Inflammatory macrophage treated with lipopolysaccharide for 4 hours (primary cell): ENCODE data around the gene SLC39A3.

Experiments
- DNase-seq: peaks from one replicate; pipeline ENCODE4 v3.0.0-alpha.2; 2020

SLC39A3 gene

DNA sequence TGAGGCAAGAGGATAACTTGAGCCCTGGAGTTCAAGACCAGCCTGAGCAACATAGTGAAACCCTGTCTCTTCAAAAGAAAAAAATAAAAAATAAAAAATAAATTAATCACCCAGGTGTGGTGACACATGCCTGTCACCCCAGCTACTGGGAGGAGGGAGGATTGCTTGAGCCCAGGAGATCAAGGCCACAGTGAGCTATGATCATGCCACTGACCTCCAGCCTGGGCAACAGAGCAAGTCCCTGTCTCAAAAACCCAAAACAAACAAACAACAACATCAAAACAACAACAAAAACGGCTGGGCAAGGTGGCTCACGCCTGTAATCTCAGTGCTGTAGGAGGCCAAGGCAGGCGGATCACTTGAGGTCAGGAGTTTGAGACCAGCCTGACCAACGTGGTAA lies 4.3 kb upstream of the SLC39A3 start:
- no peak for DNase-seq

DNA sequence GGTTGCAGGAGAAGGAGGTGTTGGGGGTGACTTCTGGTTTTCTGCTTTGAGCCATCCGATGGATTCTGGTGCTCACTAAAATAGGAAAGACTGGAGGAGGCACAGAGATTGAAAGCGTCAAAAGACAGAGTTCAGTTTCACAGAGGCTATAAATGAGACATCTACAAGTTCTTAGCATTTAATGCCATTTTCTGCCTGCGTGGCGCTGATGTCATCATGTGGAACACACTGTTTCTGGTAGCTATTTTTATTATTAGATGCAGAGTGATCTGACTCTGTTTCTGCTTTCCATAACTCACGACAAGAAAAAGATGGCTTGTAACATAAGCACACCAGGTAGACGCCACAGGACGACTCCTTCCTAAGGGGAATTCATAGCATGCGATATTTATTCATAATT lies 3.3 kb upstream of the SLC39A3 start:
- no peak for DNase-seq

DNA sequence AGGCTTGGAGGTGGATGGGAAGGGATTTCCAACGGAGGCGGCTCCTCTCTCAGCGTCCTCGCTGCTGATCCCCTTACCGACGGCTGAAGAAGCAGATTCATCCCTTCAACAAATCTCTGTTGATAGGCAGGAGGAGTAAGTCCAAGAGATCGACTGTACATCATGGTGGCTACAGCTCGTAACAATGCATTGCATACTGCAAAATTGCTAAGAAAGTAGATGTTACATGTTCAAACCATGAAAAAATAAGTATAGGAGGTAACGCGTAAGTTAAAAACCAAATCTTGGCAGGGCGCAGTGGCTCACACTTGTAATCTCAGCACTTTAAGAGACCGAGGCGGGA lies 468 bp upstream of the SLC39A3 start:
- no peak for DNase-seq

DNA sequence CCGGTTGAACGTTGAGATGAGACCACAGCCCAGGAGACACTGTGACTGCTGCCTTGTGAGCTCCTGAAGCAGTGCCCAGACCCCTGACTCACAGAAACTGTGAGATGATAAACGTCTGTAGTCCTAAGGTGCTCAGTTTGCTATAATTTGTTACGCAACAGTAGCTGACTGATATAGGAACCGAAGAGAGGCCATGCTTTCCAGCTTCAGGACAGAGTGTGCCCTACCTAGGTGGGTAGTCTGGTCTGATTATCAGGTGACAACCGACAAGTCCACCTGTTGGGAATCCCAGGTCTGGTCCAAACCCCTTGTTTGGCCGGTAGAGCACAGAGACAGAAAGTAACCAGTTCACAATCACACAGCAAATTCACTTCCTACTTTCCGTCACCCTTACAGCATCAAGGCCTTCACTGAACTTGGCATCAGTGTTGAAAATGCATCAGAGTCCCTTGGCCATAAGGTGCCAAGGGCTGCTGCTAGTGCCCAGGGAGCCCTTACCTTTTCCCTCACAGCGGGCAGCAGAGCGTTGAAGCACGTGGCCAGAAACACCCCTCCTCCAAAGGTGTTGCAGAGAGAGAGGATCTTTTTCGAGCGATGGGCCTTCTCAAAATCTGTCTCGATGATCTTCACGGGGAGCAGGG lies 3.1 kb downstream of the SLC39A3 start:
- no peak for DNase-seq

- DNase-seq, result no peak
Observed at GRCh38 chr19:2735374-2735773, 4.4 kb downstream of the SLC39A3 start.

- no peak for DNase-seq
Observed at GRCh38 chr19:2734589-2735288, 5.1 kb downstream of the SLC39A3 start.

DNA sequence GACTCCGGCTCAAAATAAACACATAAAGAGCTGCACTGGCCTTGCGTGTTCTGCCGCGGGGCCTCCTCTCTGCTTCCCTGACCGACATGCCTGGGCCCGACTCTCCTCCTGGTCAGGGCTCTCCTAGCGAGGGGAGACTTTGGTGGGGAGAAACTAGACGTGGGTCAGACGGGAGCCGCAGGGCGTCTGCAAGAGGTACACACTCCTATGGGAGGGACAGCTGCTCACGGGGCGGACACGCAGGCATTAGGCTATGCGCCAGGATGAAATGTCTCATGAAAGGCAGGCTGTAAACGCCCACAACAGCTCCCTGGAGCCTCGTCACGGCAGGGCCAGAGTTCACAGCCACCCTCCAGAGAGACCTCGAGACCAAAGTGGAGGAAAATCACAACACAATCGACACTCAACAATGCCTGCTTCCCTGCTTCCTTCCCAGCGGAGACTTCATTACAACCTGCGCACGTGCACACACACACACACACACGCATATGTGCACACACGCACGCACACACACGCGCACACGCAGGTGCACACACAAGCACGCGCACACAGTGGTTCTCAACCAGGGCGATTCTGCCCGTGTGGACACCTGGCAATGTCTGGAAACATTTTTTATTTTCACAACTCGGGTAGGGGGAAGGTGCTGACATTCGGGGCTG lies 5.8 kb downstream of the SLC39A3 start:
- DNase-seq, result no peak

- DNase-seq, result no peak
Observed at GRCh38 chr19:2732883-2733282, 6.9 kb downstream of the SLC39A3 start.

- no peak for DNase-seq
Observed at GRCh38 chr19:2732157-2732725, 7.6 kb downstream of the SLC39A3 start.

DNA sequence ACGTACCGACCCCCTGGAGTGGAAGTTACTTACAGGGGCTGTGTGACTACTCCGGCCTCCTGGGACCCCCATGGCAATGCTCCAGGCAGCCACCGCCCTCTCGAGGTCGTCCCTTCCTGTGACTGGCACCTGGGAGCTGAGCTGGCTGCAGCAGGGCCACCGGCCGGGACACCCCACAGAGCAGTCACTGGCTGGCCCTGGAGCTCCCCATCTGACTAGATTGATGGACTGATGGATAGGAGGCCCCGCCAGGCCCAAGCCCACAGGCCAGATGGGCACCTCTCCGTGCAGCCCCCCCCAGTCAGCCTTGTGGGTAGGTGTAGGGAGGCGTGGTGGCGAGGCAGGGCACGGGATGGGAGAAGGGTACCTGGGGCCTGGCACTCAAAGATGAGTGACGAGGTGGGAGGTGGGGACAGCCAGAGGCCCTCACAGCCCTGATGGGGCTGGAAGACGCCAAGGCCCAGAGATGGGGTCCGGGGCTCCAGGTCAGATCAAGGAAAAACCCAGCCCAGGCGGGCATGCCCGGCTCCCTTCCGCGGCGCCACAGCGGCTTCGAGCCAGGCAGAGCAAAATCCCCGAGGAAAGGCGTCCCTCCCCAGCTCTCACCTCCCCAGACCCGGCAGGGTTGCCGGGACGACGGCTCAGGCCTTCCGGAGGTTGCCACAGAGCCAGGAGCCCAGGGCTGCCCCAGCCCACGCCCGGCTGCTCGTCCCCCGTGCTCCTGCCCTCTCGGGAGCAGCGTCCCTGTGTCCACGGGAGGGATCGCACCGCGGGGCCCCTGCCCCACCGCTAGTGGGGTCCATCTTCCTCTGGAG lies 8.4 kb downstream of the SLC39A3 start:
- no peak for DNase-seq

DNA sequence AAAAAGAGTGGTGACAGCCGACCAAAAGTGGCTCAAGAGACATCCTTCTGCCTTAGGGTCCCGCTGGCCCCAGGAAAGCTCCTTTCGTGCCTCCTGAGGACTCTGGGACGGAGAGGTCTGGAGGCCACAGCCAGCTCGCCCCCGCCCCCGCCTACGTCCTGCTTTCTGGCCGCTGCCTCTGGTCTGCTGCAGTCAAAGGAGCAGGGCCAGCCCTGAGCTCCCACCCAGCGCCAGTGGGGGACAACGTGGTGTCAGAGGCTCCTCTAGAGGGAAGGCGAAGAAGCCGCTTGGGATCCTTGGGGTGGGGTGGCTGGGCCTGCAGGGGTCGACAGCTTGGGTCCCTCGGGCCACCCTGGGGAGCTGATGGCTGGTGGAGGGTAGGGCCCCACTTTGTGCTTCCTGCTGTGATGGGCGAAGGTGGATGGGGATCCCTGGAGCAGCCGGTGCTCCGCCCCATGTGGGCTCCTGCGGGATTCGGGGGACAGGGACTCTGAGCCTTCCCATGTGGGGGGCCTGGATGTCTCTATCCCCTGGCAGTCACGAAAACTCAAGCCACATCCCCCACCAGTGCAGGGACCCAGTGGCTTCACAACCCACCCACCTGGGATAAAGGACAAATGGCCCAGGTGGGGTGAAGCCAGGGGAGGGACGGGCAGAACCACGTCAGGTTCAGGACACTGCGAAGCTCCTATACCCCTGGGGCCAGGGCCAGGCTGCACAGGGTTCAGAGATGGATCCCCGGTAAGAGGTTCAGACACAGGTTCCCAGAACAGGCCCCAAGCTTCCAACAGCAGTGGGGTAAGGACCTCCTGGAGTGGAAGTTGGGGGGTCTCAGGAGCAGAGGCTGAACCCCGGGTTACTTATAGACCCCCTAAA lies 9.6 kb downstream of the SLC39A3 start:
- no peak for DNase-seq

GRCh38 chr19:2728783-2729387 lies 10.9 kb downstream of the SLC39A3 start:
- no peak for DNase-seq

DNA sequence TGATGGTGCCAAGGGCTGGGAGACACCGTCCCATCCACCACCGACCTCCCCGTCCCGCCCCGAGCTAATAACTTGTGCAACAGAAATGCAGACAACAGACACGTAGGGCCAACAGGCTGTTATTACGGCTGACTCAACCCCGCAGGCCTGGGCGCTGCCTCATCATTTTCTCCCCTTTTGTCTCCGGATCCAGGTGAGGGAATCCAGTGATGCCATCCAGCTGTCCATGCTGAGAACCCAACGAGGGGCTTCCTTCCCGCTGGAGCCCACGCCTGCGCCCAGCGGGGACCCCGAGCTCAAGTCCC lies 12.2 kb downstream of the SLC39A3 start:
- DNase-seq, result no peak

DNA sequence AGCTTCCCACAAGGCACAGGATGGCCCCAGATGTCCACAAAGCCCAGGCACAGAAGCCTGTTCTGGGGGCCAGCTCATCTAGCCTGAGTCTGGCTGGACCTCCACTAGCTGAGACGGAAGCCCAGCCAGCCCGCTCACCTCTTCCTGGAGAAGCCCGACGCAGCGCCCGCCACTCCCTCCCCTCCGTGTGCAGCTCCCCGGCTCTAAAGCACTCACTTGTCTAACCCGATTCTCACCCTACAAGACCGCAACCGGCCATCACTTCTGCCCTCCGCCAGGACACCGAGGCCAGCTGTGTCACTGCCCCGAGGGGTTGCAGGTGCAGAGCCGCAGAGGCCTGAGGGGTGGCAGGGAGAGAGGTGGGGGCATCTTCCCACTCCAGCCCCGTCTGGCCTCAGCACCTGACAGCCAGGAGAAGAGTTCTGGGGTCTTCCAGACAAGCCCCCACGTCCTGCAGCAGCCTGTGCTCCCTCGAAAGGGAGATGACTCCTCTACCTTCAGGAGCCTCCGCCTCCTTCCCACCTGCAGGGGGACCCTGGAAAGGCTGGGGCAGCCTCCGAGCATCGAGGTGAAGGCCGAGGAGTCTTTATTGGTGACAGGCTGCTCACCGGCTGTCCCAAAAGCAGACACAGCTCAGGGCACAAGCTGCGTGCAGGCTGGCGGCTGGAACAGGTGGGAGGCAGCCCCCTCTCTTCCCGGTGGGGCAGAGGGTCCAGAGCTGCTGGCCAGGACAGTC lies 12.7 kb downstream of the SLC39A3 start:
- DNase-seq, result no peak

GRCh38 chr19:2726160-2726855 lies 13.5 kb downstream of the SLC39A3 start:
- DNase-seq, result no peak

DNA sequence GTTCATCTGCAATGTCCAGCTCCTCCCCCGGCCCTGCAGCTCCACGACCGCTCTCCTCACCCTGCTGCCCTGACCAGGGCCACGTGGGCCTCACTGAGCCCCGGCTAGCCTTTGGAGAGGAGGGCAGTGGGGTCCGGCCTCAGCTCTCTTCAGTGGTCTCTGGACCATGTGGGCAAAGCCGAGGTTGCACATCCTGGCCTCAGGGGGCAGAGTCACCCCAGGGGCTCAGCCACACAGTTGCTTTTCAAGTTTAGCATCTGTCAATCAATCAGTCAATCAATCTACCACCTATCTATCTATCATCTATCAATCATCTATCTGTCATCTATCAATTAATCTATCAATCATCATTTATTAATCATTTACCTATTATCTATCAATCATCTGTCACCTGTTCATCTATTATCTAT lies 15.7 kb downstream of the SLC39A3 start:
- DNase-seq, result no peak

GRCh38 chr19:2723747-2724146 lies 16.1 kb downstream of the SLC39A3 start:
- no peak for DNase-seq

DNA sequence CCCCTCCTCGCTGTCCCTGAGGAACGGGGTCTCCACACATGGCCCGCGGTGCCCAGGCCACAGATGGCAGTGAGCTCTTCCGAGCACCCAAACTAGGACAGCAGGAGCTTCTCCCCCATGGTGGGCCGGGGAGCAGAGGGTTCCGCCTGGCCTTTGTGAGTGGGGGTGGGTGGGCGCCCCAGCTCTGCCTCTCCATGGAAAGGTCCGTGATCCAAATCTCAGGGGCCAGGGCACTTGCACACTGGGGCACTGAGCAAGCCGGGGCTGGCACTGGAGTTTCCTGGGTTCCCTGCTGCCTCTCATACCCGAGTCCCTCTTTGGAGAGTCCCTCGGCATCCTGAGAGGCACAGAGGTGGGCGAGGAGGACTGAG lies 16.5 kb downstream of the SLC39A3 start:
- DNase-seq, result no peak

GRCh38 chr19:2722541-2723344 lies 17.1 kb downstream of the SLC39A3 start:
- peak; percentile 83 for DNase-seq
